HEK293 (cell line): ENCODE results near the gene STAT3.

Source experiments
- ATF2 ChIP-seq: fragments of 450-650 bp; formaldehyde crosslinking; IDR thresholded peaks from 2 replicates; pipeline ENCODE4 v1.5.1; 2016; ENCODE audit warnings: missing biosample characterization, missing genetic modification characterization, low read depth
- BCL11A ChIP-seq: fragments of 450-650 bp; formaldehyde crosslinking; IDR thresholded peaks from 2 replicates; pipeline ENCODE4 v1.5.1; 2016; ENCODE audit warnings: low read depth, missing biosample characterization, missing genetic modification characterization
- PRDM2 ChIP-seq: fragments of 450-650 bp; formaldehyde crosslinking; IDR thresholded peaks from 2 replicates; pipeline ENCODE4 v1.5.1; 2016; ENCODE audit warnings: missing biosample characterization, missing genetic modification characterization, borderline replicate concordance
- YY1 ChIP-seq: fragments of 450-650 bp; formaldehyde crosslinking; IDR thresholded peaks from 2 replicates; pipeline ENCODE4 v1.5.1; 2018; ENCODE audit warnings: missing biosample characterization, missing genetic modification characterization
- ZEB2 ChIP-seq: fragments of 450-650 bp; formaldehyde crosslinking; IDR thresholded peaks from 2 replicates; pipeline ENCODE4 v1.5.1; 2016; ENCODE audit warnings: missing biosample characterization, missing genetic modification characterization
- ZFP41 ChIP-seq: fragments of 450-650 bp; formaldehyde crosslinking; IDR thresholded peaks from 2 replicates; pipeline ENCODE4 v1.5.1; 2016; ENCODE audit warnings: missing biosample characterization, missing genetic modification characterization, borderline replicate concordance
- TF ChIP-seq, protein P1 (sequence below): fragments of 450-650 bp; formaldehyde crosslinking; IDR thresholded peaks from 2 replicates; pipeline ENCODE4 v1.5.1; 2016; ENCODE audit warnings: missing biosample characterization, missing genetic modification characterization
- TF ChIP-seq, protein P2 (sequence below): fragments of 450-650 bp; IDR thresholded peaks from 2 replicates; pipeline ENCODE4 v1.5.1; 2018; ENCODE audit warnings: missing biosample characterization, missing genetic modification characterization

- no peak for TF ChIP-seq BCL11A
- TF ChIP-seq, protein P1, sequence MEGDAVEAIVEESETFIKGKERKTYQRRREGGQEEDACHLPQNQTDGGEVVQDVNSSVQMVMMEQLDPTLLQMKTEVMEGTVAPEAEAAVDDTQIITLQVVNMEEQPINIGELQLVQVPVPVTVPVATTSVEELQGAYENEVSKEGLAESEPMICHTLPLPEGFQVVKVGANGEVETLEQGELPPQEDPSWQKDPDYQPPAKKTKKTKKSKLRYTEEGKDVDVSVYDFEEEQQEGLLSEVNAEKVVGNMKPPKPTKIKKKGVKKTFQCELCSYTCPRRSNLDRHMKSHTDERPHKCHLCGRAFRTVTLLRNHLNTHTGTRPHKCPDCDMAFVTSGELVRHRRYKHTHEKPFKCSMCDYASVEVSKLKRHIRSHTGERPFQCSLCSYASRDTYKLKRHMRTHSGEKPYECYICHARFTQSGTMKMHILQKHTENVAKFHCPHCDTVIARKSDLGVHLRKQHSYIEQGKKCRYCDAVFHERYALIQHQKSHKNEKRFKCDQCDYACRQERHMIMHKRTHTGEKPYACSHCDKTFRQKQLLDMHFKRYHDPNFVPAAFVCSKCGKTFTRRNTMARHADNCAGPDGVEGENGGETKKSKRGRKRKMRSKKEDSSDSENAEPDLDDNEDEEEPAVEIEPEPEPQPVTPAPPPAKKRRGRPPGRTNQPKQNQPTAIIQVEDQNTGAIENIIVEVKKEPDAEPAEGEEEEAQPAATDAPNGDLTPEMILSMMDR (tag by site-specific recombination): no peak
- no peak for TF ChIP-seq ZEB2
- TF ChIP-seq ATF2 (tag by site-specific recombination): no peak
- no peak for TF ChIP-seq PRDM2 (tag by site-specific recombination)
- TF ChIP-seq, protein P2, sequence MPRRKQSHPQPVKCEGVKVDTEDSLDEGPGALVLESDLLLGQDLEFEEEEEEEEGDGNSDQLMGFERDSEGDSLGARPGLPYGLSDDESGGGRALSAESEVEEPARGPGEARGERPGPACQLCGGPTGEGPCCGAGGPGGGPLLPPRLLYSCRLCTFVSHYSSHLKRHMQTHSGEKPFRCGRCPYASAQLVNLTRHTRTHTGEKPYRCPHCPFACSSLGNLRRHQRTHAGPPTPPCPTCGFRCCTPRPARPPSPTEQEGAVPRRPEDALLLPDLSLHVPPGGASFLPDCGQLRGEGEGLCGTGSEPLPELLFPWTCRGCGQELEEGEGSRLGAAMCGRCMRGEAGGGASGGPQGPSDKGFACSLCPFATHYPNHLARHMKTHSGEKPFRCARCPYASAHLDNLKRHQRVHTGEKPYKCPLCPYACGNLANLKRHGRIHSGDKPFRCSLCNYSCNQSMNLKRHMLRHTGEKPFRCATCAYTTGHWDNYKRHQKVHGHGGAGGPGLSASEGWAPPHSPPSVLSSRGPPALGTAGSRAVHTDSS (tag by site-specific recombination): no peak
- no peak for TF ChIP-seq ZFP41 (tag by site-specific recombination)
- TF ChIP-seq YY1 (tag by site-specific recombination): no peak
Observed at GRCh38 chr17:42389135-42389417, 834 bp upstream of the STAT3 start.
